ENCODE measurements around the gene WWC2. TPM values are rescaled to one million over a fixed set of nuclear protein-coding genes. Genes with fewer than 3 reads are reported as not detected.

WWC2 gene
- total RNA-seq, 1 experiment from 2014 or later = 39.0 TPM

DNA sequence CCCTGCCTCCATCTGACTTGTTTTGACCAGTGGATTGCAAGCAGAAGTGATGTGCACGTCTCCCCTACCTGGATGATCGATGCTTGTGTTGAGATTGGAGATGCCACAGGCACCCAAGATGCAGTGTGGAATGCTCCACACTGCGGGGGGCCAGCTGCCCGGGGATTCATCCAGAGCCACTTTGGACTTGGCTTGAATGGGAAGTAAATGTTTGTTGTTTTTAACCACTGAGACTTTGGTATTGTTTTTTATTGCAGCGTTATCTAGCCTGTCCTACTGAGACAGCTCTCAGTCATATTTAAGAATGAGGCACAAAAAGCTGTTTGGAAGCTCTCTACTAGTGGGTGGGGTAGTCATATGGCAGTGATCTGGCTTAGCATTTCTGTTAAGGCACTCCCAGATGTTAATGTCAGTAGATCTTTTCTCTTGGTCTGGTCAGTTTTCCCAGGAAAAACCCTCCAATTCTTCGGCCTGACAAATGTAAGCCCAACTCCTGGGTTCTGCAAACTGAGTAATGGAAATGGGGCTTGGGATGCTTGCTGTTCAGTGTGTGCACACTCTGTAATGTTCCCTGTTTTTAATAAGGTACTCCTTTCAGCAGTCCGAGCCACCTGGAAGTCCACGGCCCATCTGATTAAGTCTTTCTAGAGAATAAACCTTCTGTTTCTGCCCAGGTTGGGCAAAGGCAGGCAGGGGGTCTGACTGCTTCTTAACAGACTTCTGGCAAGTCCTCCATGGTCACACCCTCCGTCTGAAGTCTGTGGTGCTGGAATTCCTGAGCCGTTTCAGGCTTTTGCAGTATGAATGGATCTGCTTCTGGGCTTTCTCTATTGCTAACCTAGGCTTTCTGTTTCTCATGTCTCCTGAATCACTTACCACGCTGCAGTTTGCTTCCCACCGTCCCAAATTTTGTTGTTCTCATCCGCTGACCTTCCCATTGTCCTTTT is 74.8 kb downstream of the WWC2 start:
- Mint-ChIP-seq H3K4me1 (ENCODE audit: low read depth, unreplicated experiment) (peaks cover 53% of the 10 kb centered on the region), H3K27ac (ENCODE audit: unreplicated experiment) (peak overlapping the region; percentile 83), H3K9me3 (ENCODE audit: low read depth, unreplicated experiment) (no peaks in the 10 kb centered on the region), H3K27me3 (ENCODE audit: unreplicated experiment) (no peaks in the 10 kb centered on the region), H3K4me3 (ENCODE audit: low read depth, unreplicated experiment) (peak overlapping the region; percentile 68), H3K36me3 (ENCODE audit: insufficient read depth, unreplicated experiment) (peaks cover 10% of the 10 kb centered on the region)
- TF ChIP-seq CTCF (IDR thresholded peaks at IDR 0.05; ENCODE audit: unreplicated experiment) = no peak
- BruUV-seq (replicated peaks) = no TSS peak
- DNase-seq = no peak
- intact Hi-C loops (cut with micrococcal nuclease; ENCODE audit: unreplicated experiment) = loop anchor here (5.0 kb wide), 2 partner anchors 68 to 72 kb away; no protein-coding TSS in a partner anchor
- CTCF ChIA-PET = no interaction called here

GRCh38 chr4:183175631-183176232 is 76.7 kb downstream of the WWC2 start:
- CTCF ChIA-PET = interaction anchor here (0.9 to 1.2 kb wide), 2 partner anchors 15 to 74 kb away, joined by 3 read pairs; no protein-coding TSS in a partner anchor
- Mint-ChIP-seq H3K4me1 (ENCODE audit: low read depth, unreplicated experiment) (peaks cover 63% of the 10 kb centered on the region), H3K27me3 (ENCODE audit: unreplicated experiment) (no peaks in the 10 kb centered on the region), H3K4me3 (ENCODE audit: low read depth, unreplicated experiment) (peak overlapping the region; percentile 14), H3K36me3 (ENCODE audit: insufficient read depth, unreplicated experiment) (peaks cover 10% of the 10 kb centered on the region), H3K27ac (ENCODE audit: unreplicated experiment) (peak overlapping the region; percentile 67), H3K9me3 (ENCODE audit: low read depth, unreplicated experiment) (no peaks in the 10 kb centered on the region)
- no peak for TF ChIP-seq CTCF (IDR thresholded peaks at IDR 0.05; ENCODE audit: unreplicated experiment)
- no TSS peak for BruUV-seq (replicated peaks)
- DNase-seq = no peak
- intact Hi-C loops (cut with micrococcal nuclease; ENCODE audit: unreplicated experiment) = no loop called here

- no peak for TF ChIP-seq CTCF (IDR thresholded peaks at IDR 0.05; ENCODE audit: unreplicated experiment)
- peaks cover 55% of the 10 kb centered on the region for H3K4me1 Mint-ChIP-seq (ENCODE audit: low read depth, unreplicated experiment)
- intact Hi-C loops (cut with micrococcal nuclease; ENCODE audit: unreplicated experiment) = no loop called here
Observed at GRCh38 chr4:183177001-183177400, 77.9 kb downstream of the WWC2 start.

GRCh38 chr4:183178201-183178600 is 79.1 kb downstream of the WWC2 start:
- CTCF ChIA-PET = no interaction called here

More at GRCh38 chr4:183177001-183177400, 77.9 kb downstream of the WWC2 start:
- H3K27me3 Mint-ChIP-seq (ENCODE audit: unreplicated experiment) = no peaks in the 10 kb centered on the region
- CTCF ChIA-PET = interaction anchor here (1.3 kb wide), 1 partner anchor 64 kb away, joined by 3 read pairs; no protein-coding TSS in a partner anchor
- H3K36me3 Mint-ChIP-seq (ENCODE audit: insufficient read depth, unreplicated experiment) = peaks cover 5% of the 10 kb centered on the region
- no peak for DNase-seq
- no peaks in the 10 kb centered on the region for H3K9me3 Mint-ChIP-seq (ENCODE audit: low read depth, unreplicated experiment)
- BruUV-seq (replicated peaks) = no TSS peak
- no peak overlapping the region for H3K4me3 Mint-ChIP-seq (ENCODE audit: low read depth, unreplicated experiment)
- H3K27ac Mint-ChIP-seq (ENCODE audit: unreplicated experiment) = no peak overlapping the region

More at GRCh38 chr4:183178201-183178600, 79.1 kb downstream of the WWC2 start:
- DNase-seq = no peak
- Mint-ChIP-seq H3K36me3 (ENCODE audit: insufficient read depth, unreplicated experiment) (peaks cover 4% of the 10 kb centered on the region), H3K4me1 (ENCODE audit: low read depth, unreplicated experiment) (peaks cover 47% of the 10 kb centered on the region), H3K4me3 (ENCODE audit: low read depth, unreplicated experiment) (no peak overlapping the region), H3K27me3 (ENCODE audit: unreplicated experiment) (no peaks in the 10 kb centered on the region), H3K27ac (ENCODE audit: unreplicated experiment) (no peak overlapping the region), H3K9me3 (ENCODE audit: low read depth, unreplicated experiment) (no peaks in the 10 kb centered on the region)
- TF ChIP-seq CTCF (IDR thresholded peaks at IDR 0.05; ENCODE audit: unreplicated experiment) = no peak
- BruUV-seq (replicated peaks) = no TSS peak
- intact Hi-C loops (cut with micrococcal nuclease; ENCODE audit: unreplicated experiment) = no loop called here
